NCI-H1105 treated with DMSO at 0.1 percent for 48 hours (cell line): ENCODE results near the gene FAM151B.
"Not testable (repeated sequence)": the region's sequence is repeated elsewhere in the genome, so short reads cannot be mapped to it uniquely, and the experiment has no call there.

Experiments
- DNase-seq: peaks from one replicate; lab custom pipeline; 2025; lab: John Stamatoyannopoulos, UW

FAM151B gene, protein sequence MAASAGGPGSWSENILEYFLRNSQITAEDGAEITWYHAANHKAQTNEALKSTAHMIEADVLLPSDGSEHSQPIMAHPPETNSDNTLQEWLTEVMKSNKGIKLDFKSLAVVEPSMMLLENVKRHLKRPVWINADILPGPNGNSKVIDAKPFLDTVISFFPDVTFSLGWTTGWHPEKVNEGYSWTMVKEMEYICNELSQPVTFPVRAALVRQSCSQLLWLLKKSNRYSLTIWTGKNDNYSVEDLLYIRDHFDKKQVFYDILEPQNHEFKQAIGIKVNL

DNA sequence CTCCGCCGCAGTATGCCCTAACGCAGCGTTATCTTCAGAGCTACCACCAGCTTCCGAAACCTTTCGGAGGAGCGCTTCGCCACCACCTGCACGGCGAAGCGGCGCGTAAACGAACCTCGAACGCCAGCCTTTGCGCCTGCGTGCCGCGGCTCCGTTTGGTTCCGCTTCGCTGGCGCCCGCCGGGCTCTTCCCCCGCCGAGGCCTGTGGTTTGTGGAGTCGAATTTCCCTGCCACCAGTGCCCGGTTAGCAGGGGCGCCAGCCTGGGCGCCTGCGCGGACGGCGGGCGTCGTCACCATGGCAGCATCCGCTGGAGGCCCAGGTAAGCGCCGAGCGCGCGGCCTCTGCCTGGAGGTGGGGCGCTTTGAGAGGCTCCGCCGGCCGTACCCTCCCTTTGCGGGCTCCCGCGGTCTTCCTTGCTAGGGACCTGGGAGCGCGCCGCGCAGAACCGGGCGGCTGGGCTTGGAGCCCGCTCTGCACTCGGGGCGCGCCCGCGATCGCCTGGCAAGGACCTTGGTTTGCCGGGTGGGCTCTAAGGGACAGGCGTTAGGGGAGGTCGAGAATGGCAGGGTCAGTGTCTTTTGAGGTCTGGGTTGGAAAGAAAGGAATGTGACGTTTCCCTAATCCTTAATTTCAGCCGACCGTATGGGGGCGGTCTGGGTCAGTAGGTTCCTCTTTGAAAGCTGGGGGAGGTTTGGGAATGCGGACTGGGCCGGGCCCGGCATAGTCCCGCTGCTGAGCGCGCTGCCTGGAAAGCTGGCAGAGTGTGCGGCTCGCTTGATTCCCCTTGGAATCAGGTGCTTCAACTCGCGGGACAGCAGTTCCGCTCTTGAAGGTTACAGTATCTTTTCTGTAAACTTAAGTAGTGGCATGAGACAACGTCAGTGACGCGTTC is at the start of gene FAM151B:
Gene FAM151B, plus strand, starts transcription at position 272 of the 893 bp plus-strand sequence. Its CDS starts 24 bp downstream, at position 296.
- peak; percentile 87 for DNase-seq

DNA sequence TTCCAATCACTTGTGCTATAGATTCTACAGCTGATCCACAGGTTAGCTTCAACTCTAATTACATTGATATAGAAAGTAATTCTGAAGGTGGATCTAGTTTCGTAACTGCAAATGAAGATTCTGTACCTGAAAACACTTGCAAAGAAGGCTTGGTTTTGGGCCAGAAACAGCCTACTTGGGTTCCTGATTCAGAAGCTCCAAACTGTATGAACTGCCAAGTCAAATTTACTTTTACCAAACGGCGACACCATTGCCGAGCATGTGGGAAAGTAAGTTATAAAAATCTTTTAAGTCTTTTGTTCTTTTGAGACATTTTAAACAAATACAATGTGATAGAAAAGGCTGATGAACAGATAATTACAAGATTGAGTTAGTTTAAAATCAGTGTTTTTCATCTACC is 49.2 kb upstream of the FAM151B start:
- no peak for DNase-seq

DNA sequence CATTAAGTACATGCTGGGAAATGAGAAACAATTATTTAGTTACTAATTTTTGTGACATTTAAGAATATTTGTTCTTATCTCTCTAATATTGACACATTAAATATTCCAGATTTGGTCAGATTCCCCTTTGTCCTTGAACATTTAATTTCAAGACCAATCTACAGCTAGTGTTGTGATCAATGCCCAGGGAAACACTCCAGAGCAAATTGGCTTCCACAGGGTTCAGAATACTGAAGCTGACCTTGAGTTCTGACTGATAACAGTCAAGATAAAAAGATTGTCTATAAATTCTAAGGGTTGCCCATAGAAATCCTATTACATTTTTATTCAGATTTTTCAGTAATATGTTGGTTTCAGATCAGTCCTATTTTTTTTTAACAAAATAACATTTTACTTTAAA is 48.7 kb upstream of the FAM151B start:
- no peak for DNase-seq

DNA sequence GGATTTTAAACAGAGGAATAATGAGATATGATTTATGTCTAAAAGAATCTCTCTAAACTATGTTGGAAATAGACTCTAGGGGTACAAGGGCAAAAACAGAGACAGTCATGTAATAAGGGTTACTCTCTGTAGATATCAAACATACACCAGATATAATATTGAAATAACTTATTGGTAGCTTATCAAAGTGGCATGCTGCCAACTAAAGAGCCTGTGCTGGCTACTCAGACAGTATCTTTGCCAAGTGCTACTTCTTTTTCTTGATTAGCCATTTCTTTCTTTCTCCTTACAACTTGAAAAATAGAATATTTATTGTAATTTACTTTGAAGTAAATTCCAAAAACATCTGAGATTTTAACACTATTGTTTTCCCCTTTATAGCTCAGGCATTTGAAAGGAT is 45.2 kb upstream of the FAM151B start:
- no peak for DNase-seq

DNA sequence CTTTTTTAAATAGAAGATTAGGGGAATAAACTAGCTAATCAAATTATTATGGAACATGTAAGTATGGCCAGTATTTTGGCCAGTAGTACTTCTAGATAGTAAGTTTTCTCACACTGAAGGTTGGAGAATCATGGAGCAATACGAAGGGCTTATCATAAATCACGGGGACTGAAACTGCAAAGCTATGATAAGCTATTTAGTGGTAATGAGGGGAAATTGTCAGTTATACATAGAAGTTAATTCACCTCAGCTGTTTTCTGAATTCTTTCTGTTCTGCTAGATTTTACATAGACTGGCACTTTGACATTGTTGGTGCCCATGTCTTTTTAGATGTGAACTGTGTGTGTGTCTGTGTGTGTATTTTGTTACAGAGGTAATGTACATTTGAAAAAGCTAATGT is 34.5 kb upstream of the FAM151B start:
- no peak for DNase-seq

DNA sequence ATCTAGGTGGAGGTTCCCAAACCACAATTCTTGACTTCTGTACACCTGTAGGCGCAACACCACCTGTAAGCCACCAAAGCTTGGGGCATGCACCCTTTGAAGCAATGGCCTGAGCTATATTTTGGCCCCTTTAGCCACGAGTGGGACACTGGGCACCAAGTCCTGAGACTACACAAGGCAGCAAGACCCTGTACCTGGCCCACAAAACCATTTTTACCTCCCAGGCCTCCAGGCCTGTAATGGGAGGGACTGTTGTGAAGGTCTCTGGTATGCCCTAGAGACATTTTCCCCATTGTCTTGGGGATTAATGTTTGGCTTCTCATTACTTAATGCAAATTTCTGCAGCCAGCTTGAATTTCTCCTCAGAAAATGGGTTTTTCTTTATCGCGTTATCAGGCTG is 24.6 kb upstream of the FAM151B start:
- DNase-seq: no peak

DNA sequence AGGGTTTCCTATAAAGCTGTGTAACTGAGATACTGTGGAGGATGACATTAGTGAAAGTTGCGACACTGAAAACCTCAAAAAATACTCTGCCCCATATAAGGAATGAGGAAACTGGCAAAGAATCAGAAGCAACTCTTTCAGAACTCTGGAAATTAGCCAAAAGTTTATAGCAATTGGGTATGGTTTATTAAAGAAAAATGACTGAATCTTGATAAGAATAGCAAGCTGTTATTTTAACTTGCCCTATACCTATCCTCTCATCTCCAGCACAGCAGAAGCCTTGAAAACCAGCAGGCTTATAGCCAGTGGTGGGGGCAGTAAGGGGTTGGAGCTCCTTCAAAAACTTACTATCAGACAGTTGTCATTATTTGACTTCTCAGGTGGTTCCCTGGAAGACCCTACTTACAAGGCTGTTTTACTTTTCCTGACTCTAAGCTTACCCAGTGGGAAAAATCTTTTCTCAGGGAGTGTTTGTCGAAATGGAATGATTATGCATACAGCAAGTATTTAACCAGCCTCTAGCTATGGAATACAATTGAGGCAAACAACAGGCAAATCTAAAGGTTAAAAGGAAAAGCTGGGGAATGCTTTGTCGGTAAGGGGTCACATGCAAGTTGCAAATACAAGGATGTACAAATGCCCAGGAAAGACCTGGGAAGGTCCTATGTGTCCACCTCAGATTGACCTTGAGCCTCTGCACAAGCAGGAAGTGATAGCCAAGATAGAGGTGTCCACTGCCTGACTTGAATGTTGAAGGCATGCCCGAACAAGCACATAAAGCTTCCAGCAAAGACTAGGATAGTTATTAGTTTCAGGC is 21.0 kb upstream of the FAM151B start:
- no peak for DNase-seq

DNA sequence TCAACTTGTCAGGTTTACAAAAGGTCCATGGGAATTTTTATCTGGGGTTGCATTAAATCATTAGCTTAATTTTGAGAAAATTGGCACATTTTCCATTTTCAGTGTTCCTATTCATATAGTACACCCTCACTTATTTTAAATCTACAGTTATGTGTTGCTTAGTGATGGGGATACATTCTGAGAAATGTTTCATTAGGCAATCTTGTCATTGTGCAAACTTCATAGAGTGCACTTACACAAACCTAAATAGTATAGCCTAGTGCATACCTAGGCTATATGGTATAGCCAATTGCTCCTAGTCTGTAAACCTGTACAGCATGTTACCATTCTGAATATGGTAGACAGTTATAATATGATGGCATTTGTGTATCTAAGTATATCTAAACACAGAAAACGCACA is 19.8 kb upstream of the FAM151B start:
- DNase-seq: no peak

DNA sequence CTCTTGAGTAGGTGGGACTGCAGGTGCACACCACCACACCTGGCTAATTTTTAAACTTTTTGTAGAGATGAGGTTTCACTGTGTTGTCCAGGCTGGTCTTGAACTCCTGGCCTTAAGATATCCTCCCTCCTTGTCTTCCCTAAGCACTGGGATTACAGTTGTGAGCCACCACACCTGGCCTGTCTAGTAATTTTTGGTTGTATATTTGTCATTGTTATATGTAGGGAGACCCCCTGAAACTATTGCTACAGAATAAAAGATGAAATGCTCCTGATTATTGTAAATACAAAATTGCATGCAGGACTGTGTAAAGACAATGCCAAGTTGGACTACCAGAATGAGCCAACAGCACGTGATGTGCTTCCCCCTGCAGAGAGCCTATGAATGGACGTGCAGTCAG is 17.3 kb upstream of the FAM151B start:
- not testable (repeated sequence) for DNase-seq

DNA sequence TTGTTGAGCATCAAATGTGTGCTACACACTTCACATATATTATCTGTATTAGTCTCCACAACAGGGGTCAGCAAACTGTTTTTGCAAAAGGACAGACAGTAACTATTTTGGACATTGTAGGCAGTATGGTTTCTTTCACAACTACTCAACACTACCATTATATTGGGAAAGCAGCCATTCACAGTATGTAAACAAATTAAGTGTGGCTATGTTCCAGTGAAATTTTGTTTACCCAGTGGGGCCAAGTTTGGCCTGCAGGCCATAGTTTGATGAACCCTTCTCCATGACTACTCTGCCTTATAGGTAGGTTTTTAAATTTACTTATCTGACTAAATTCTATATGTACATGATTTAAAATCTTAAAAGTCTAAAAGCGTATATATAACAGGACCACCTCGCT is 13.0 kb upstream of the FAM151B start:
- DNase-seq: no peak

DNA sequence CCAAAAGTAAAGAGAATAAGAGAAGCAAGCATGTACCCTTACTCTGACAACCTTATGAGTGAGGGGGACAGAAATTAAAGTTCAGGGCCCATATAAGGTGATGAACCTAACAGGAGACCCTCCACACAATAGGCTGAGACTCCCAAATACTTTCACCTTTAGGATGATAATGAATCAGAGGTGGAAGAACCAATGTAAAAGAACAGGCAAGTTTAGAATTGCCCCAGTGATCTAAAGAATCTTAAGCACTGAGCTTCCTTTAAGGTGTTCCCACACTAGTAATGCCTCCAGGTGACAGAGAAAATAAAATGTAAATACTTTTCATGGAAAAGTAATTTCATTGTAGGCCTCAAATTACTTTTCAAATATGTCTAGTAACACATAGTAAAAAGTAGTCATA is 8.2 kb upstream of the FAM151B start:
- DNase-seq: no peak

DNA sequence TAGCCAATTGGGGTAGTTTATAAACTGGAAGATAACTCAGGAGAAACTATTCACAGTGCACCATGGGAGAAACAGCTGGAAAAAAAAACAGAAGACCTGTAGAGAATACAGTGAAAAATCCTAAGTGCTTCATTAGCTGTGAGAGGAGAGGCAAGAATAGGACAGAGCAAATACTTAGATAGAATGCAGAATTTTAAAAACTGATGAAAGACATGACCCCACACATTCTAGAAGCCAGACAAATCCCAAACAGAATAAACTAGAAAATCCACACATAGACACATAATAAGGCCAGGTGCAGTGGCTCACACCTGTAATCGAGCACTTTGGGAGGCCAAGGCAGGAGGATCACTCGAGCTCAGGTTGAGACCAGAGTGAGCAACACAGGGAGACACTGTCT is 7.5 kb upstream of the FAM151B start:
- no peak for DNase-seq

DNA sequence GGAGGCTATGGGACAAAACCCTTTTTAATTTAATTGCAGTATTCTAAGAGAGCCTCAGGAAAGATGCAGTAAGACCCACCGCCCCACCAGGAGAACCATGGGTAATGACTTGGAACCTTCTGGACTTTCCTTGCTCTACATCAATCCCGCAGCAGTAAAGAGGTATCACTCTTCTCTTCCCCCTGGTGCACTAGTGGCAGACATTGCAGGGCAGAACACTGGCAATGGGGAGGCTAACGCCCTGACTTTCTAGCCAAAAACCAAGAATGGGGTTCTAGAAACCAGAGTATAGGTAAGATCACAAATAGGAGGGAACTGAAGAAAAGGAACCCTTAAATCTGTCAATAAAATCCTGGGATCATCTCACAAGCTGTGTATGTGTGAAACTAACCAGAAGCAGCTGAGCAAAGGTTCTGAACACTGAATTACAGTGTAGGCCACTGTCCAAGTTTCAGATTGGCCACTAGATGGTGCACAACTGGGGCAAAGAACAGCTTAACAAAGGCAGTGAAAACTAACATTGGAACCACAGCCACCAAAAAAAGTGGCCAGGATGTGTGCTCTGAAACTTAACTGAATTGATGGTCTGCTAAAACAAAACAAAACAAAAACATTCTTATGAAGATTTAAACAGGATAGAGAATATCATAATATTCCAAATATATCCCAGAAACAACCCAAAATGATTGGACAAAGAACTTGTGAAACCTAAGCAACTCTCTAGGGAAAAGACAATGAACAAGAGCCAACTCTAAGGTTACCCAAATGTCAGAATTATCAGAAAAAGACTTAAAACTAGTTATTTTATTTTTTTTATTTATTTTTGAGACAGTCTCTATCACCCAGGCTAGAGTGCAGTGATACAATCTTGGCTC is 6.6 kb upstream of the FAM151B start:
- DNase-seq: peak; percentile 9

DNA sequence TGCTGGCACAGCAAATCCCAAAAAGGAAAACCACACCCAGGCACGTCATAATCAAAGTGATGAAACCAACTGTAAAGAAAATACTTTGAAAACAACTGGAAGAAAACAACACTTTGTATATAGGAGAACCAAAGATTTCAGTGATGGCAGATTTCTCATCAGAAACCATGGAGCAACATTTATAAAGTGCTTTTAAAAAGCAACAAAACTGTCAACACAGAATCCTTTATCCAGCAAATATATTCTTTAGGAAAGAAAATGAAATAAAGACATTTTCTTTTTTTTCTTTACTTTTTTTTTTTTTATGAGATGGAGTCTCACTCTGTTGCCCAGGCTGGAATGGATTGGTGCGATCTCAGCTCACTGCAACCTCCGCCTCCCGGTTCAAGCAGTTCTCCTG is 5.3 kb upstream of the FAM151B start:
- DNase-seq: no peak

DNA sequence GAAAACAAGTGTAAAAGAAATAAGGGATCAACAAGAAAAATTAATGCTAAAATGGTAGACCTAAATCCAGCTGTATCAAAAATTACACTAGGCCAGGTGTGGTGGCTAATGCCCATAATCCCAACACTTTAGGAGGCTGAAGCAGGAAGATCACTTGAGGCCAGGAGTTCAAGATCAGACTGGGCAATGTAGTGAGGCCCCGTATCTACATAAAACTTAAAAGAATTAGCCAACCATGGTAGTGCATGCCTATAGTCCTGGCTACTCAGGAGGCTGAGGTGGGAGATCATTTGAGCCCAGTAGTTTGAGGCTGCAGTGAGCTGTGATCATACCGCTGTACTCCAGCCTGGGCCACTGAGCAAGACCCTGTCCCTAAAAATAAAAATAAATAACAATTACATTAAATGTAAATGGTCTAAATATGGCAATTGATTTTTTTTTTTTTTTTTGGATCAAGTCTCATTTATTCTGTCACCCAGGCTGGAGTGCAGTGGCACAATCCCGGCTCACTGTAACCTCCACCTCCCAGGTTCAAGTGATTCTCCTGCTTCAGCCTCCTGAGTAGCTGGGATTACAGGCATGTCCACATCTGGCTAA is 4.2 kb upstream of the FAM151B start:
- no peak for DNase-seq

DNA sequence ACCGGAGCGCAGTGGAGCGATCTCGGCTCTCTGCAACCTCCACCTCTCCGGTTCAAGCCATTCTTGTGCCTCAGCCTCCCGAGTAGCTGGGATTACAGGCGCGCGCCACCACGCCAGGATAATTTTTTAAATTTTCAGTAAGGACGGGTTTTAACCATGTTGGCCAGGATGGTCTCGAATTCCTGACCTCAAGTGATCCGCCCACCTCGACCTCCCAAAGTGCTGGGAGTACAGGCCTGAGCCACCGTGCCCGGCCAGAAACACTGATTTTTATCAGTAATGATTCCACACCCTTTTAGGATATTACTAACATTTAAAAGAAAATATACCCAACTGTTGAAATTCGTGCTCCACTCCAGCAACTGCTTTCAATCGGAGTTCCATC is 464 bp upstream of the FAM151B start:
- DNase-seq: no peak

DNA sequence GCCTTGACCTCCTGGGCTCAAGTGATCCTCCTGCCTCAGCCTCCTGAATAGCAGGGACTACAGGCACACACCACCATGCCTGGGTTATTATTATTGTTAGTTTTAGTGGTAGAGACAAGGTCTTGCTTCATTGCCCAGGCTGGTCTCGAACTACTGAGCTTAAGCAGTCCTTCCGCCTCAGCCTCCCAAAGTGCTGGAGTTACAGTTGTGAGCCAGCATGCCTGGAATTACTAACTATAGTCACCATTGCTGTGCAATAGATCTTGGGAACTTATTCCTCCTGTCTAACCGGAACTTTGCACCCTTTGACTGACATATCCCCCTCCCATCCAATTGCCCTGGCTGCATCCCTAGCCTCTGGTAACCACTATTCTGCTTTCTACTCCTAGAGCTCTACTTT is 3.4 kb downstream of the FAM151B start:
- no peak for DNase-seq

DNA sequence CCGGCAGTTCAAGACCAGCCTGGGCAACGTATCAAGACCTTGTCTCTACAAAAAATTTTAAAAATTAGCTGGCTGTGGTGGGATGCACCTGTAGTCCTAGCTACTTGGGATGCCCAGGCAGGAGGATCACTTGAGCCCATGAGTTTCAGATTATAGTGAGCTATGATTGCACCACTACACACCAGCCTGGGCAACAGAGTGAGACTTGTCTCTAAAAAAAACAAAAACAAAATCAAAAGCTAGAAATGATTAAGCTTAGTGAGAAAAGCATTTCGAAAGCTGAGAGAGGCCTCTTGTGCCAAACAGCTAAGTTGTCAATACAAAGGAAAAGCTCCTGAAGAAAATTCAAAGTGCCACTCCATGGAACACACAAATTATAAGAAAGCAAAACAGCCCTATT is 4.8 kb downstream of the FAM151B start:
- DNase-seq: no peak

DNA sequence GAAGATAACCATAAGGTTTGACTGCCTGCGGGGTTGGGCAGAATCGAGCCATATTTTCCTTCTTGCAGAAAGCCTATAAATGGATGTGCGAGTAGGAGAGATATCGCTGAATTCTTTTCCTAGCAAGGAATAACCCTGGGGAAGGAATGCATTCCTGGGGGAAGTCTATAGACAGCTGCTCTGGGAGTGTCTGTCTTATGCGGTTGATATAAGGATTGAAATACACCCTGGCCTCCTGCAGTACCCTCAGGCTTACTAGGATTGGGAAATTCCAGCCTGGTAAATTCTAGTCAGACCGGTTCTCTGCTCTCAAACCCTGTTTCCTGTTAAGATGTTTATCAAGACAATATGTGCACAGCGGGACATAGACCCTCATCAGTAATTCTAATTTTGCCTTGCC is 5.5 kb downstream of the FAM151B start:
- DNase-seq: not testable (repeated sequence)

DNA sequence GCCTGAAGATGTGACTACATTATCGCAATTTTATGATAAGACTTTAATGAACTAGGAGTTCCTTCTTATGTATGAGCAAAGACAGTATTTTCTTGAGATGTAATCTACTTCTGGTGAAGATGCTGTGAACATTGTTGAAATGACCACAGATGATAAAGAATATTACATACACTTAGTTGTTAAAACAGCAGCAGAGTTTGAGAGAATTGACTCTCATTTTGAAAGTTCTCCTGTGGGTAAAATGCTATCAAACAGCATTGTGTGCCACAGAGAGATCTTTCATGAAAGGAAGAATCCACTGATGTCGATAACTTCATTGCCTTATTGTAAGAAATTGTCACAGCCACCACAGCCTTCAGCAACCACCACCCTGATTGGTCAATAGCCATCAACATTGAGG is 8.0 kb downstream of the FAM151B start:
- no peak for DNase-seq

DNA sequence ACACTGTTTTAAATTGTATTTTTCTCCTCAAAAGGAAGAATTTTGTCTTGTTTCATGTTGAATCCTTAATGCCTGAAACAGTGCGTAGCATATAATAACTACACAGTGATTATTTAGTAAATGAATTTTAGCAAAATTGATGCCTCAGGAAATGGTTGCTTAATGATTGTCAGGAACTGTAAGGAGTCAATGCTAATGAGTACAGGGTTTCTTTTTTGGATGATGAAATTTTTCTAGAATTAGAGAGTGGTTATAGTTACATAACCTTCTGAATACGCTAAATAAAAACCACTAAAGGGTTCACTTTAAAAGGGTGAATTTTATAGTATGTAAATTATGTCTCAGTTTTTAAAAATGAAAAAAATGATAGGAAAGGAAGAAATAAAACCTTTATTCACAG is 14.9 kb downstream of the FAM151B start:
- DNase-seq: no peak
